H1 (cell line): ENCODE results near the gene WDR7. TPM values are rescaled to one million over a fixed set of nuclear protein-coding genes. Genes with fewer than 3 reads are reported as not detected.

Experiments
- CTCF ChIA-PET: fragments of 300-600 bp; sonication (Branson Sonifier 250); formaldehyde crosslinking; loops from one replicate; lab custom pipeline; 2021; ENCODE audit not compliant: partially characterized antibody; lab: Charles Lee
- POLR2A ChIA-PET: fragments of 300-600 bp; sonication (Branson Sonifier 250); formaldehyde crosslinking; loops from one replicate; lab custom pipeline; 2021; ENCODE audit warnings: inconsistent platforms; ENCODE audit not compliant: partially characterized antibody; lab: Charles Lee
- DNase-seq, 2 experiments: peaks; one replicate each; pipeline versions ENCODE4 v3.0.0 to v3.0.0-alpha.2; 2010 to 2022; ENCODE audit warnings: low spot score in 2 of 2, low read depth in 1 of 2, mixed read lengths in 1 of 2
- FAIRE-seq: peaks from 2 replicates; lab custom pipeline; 2011; peaks lifted over from hg19 to GRCh38; lab: Jason Lieb, UNC
- H2AFZ ChIP-seq: 2 replicates; pipeline ENCODE4 v1.8.1; 2012; ENCODE audit warnings: low read length, inconsistent platforms
- H2AK5ac ChIP-seq: 2 replicates; pipeline ENCODE4 v1.6.1; 2013; ENCODE audit warnings: low read depth, low read length
- H2BK120ac ChIP-seq: replicated peaks from 2 replicates; pipeline ENCODE3; 2013; ENCODE audit warnings: low read depth, low read length, inconsistent platforms
- H2BK12ac ChIP-seq: 2 replicates; pipeline ENCODE4 v1.6.1; 2013; ENCODE audit warnings: low read depth, low read length
- H2BK15ac ChIP-seq: 2 replicates; pipeline ENCODE4 v1.6.1; 2013; ENCODE audit warnings: low read length
- H2BK20ac ChIP-seq: 2 replicates; pipeline ENCODE4 v1.6.1; 2013; ENCODE audit warnings: low read length
- H2BK5ac ChIP-seq: 2 replicates; pipeline ENCODE4 v1.6.1; 2013; ENCODE audit warnings: low read depth, low read length
- H3K14ac ChIP-seq: 2 replicates; pipeline ENCODE4 v1.6.1; 2013; ENCODE audit warnings: inconsistent platforms; ENCODE audit not compliant: insufficient read length
- H3K18ac ChIP-seq: 2 replicates; pipeline ENCODE4 v1.6.1; 2013; ENCODE audit warnings: low read length; ENCODE audit errors: extremely low read depth
- H3K23ac ChIP-seq: 2 replicates; pipeline ENCODE4 v1.6.1; 2013; ENCODE audit warnings: inconsistent platforms; ENCODE audit not compliant: insufficient read length
- H3K23me2 ChIP-seq: 2 replicates; pipeline ENCODE4 v1.6.1; 2013; ENCODE audit warnings: low read depth, low read length
- H3K27ac ChIP-seq: 2 replicates; pipeline ENCODE4 v1.6.1; 2011; ENCODE audit warnings: low read depth, low read length, inconsistent platforms
- H3K27me3 ChIP-seq, 4 experiments: replicated peaks in 1 of 4; 1 replicate in 1 of 4; 2 replicates in 3 of 4; pipeline versions ENCODE4 v1.6.1 to v1.8.1; 2011 to 2013; ENCODE audit warnings: low read length in 3 of 4, mild to moderate bottlenecking in 3 of 4, inconsistent platforms in 2 of 4, mixed read lengths in 2 of 4, moderate library complexity in 1 of 4; ENCODE audit not compliant: control insufficient read depth in 3 of 4, insufficient read depth in 3 of 4; ENCODE audit errors: extremely low read depth in 1 of 4
- H3K36me3 ChIP-seq, 4 experiments: 2 replicates each; pipeline versions ENCODE4 v1.6.1 to v1.8.1; 2011 to 2013; ENCODE audit warnings: mild to moderate bottlenecking in 4 of 4, low read length in 3 of 4, moderate library complexity in 2 of 4, control low read depth in 1 of 4, inconsistent platforms in 1 of 4; ENCODE audit not compliant: insufficient read depth in 4 of 4, control insufficient read depth in 2 of 4
- H3K4ac ChIP-seq: replicated peaks from 2 replicates; pipeline ENCODE3; 2013; ENCODE audit warnings: low read length, low read depth, mixed read lengths, inconsistent platforms; ENCODE audit not compliant: insufficient read length
- H3K4me1 ChIP-seq, 4 experiments: replicated peaks in 1 of 4; 1 replicate in 1 of 4; 2 replicates in 3 of 4; pipeline versions ENCODE4 v1.6.1 to v1.8.1; 2011 to 2013; ENCODE audit warnings: low read length in 3 of 4, inconsistent platforms in 2 of 4, mixed read lengths in 1 of 4; ENCODE audit not compliant: insufficient read depth in 4 of 4, control insufficient read depth in 3 of 4
- H3K4me2 ChIP-seq, 2 experiments: 2 replicates each; pipeline versions ENCODE4 v1.6.1 to v1.8.1; 2011 to 2013; ENCODE audit warnings: low read depth in 2 of 2, low read length in 2 of 2, control low read depth in 1 of 2, inconsistent platforms in 1 of 2, mild to moderate bottlenecking in 1 of 2; ENCODE audit not compliant: insufficient read depth in 1 of 2
- H3K4me3 ChIP-seq, 4 experiments: fragments of 200-600, 300-600 bp in 1 of 4; sonication (generic), shearing (Covaris generic), sonication (Bioruptor Twin) in 1 of 4; 2 replicates each; pipeline versions ENCODE4 v1.5.1 to v1.8.1; 2011 to 2016; ENCODE audit warnings: low read length in 4 of 4, low read depth in 3 of 4, control low read depth in 2 of 4, inconsistent platforms in 2 of 4, mild to moderate bottlenecking in 2 of 4, mixed read lengths in 1 of 4, moderate library complexity in 1 of 4; ENCODE audit not compliant: insufficient read depth in 2 of 4; ENCODE audit errors: extremely low read depth in 1 of 4
- H3K56ac ChIP-seq: replicated peaks from 2 replicates; pipeline ENCODE3; 2013; ENCODE audit warnings: low read depth, mild to moderate bottlenecking, mixed read lengths, low read length, inconsistent platforms; ENCODE audit not compliant: insufficient read length
- H3K79me1 ChIP-seq: 2 replicates; pipeline ENCODE4 v1.6.1; 2013; ENCODE audit warnings: low read depth, low read length, control low read depth
- H3K79me2 ChIP-seq, 2 experiments: 2 replicates each; pipeline versions ENCODE4 v1.6.1 to v1.8.1; 2012 to 2013; ENCODE audit warnings: low read length in 2 of 2, mild to moderate bottlenecking in 2 of 2, inconsistent platforms in 1 of 2; ENCODE audit not compliant: insufficient read depth in 2 of 2, control insufficient read depth in 1 of 2
- H3K9ac ChIP-seq, 4 experiments: replicated peaks in 1 of 4; 1 replicate in 1 of 4; 2 replicates in 3 of 4; pipeline versions ENCODE4 v1.6.1 to v1.8.1; 2011 to 2013; ENCODE audit warnings: low read depth in 3 of 4, low read length in 3 of 4, control low read depth in 2 of 4, mild to moderate bottlenecking in 2 of 4, moderate library complexity in 2 of 4, inconsistent platforms in 1 of 4; ENCODE audit errors: extremely low read depth in 1 of 4
- H3K9me3 ChIP-seq, 2 experiments: 2 replicates each; pipeline versions ENCODE4 v1.6.1 to v1.8.1; 2012 to 2013; ENCODE audit warnings: mild to moderate bottlenecking in 2 of 2, moderate library complexity in 2 of 2, control low read depth in 1 of 2, inconsistent platforms in 1 of 2, low read depth in 1 of 2, low read length in 1 of 2, mixed read lengths in 1 of 2; ENCODE audit not compliant: insufficient read depth in 2 of 2
- H4K20me1 ChIP-seq, 2 experiments: replicated peaks in 1 of 2; 2 replicates each; pipeline versions ENCODE3 to v1.8.1; 2011 to 2013; ENCODE audit warnings: inconsistent platforms in 2 of 2, low read length in 2 of 2, mild to moderate bottlenecking in 1 of 2; ENCODE audit not compliant: insufficient read depth in 2 of 2, control insufficient read depth in 1 of 2
- H4K5ac ChIP-seq: 2 replicates; pipeline ENCODE4 v1.6.1; 2013; ENCODE audit warnings: low read length, low read depth, mixed read lengths, inconsistent platforms; ENCODE audit not compliant: insufficient read length
- H4K8ac ChIP-seq: 2 replicates; pipeline ENCODE4 v1.8.0; 2013; ENCODE audit warnings: mild to moderate bottlenecking, moderate library complexity, low read length, inconsistent platforms; ENCODE audit not compliant: insufficient read depth; ENCODE audit errors: extremely low read depth
- H4K91ac ChIP-seq: replicated peaks from 2 replicates; pipeline ENCODE3; 2013; ENCODE audit warnings: low read length, mixed read lengths, inconsistent platforms; ENCODE audit not compliant: insufficient read length
- BRCA1 ChIP-seq: IDR thresholded peaks from 2 replicates; pipeline ENCODE4 v1.6.1; 2012; ENCODE audit warnings: low read depth, low read length, improper control_type of control experiment
- CBX8 ChIP-seq: fragments of 300-800, 300-1000 bp; sonication (generic); IDR thresholded peaks from 2 replicates; pipeline ENCODE4 v1.7.1; 2016; ENCODE audit warnings: low read depth, low read length, borderline replicate concordance
- CHD1 ChIP-seq: IDR thresholded peaks from 2 replicates; pipeline ENCODE4 v1.6.1; 2012; ENCODE audit warnings: low read depth, low read length, improper control_type of control experiment
- CHD2 ChIP-seq: IDR thresholded peaks from 2 replicates; pipeline ENCODE4 v1.6.1; 2012; ENCODE audit warnings: low read length, improper control_type of control experiment
- CREB1 ChIP-seq: IDR thresholded peaks from 2 replicates; pipeline ENCODE4 v1.6.1; 2012; ENCODE audit warnings: inconsistent platforms
- EZH2 ChIP-seq: fragments of 200-600 bp; sonication (generic); IDR thresholded peaks from 2 replicates; pipeline ENCODE4 v1.7.1; 2012; ENCODE audit warnings: low read depth, mild to moderate bottlenecking, moderate library complexity, low read length, inconsistent platforms; ENCODE audit not compliant: severe bottlenecking
- HDAC2 ChIP-seq, 2 experiments: fragments of 300-600 bp in 1 of 2; sonication (generic) in 1 of 2; IDR thresholded peaks; 2 replicates each; pipeline ENCODE4 v1.6.1; 2011 to 2012; ENCODE audit warnings: low read depth in 2 of 2, low read length in 2 of 2, mild to moderate bottlenecking in 2 of 2, moderate library complexity in 2 of 2, borderline replicate concordance in 1 of 2, inconsistent platforms in 1 of 2
- HDAC6 ChIP-seq: IDR thresholded peaks from one replicate; pipeline ENCODE4 v1.7.1; 2012; ENCODE audit warnings: low read depth, mild to moderate bottlenecking, inconsistent platforms, low read length, moderate library complexity
- MAFK ChIP-seq: IDR thresholded peaks from 2 replicates; pipeline ENCODE4 v1.6.1; 2012; ENCODE audit warnings: low read depth, mild to moderate bottlenecking, improper control_type of control experiment, low read length
- POLR2A ChIP-seq, 2 experiments: IDR thresholded peaks; 1 replicate in 1 of 2; 2 replicates in 1 of 2; pipeline ENCODE4 v1.6.1; 2011; ENCODE audit warnings: low read depth in 2 of 2, low read length in 2 of 2, mild to moderate bottlenecking in 2 of 2; ENCODE audit errors: control extremely low read depth in 1 of 2
- POLR2AphosphoS5 ChIP-seq: IDR thresholded peaks from 2 replicates; pipeline ENCODE4 v1.6.1; 2011; ENCODE audit warnings: low read depth, low read length
- SP1 ChIP-seq: IDR thresholded peaks from 2 replicates; pipeline ENCODE4 v1.6.1; 2011; ENCODE audit warnings: low read depth, low read length
- SRF ChIP-seq: IDR thresholded peaks from 2 replicates; pipeline ENCODE4 v1.6.1; 2011; ENCODE audit warnings: mild to moderate bottlenecking, low read depth, low read length, moderate library complexity
- ZNF274 ChIP-seq: IDR thresholded peaks from 2 replicates; pipeline ENCODE4 v1.7.0; 2012; ENCODE audit warnings: low read length, borderline replicate concordance; ENCODE audit errors: extremely low read depth
- WGBS, 2 experiments: shearing (Covaris generic) in 1 of 2; methylation state at CpG; one replicate each; pipeline versions ENCODE4 v1.1.6 to v1.1.7; 2013 to 2015; ENCODE audit warnings: low lambda C conversion rate in 2 of 2, mixed read lengths in 2 of 2, inconsistent platforms in 1 of 2, low coverage in 1 of 2, missing lambda C conversion rate in 1 of 2; ENCODE audit not compliant: insufficient replicate concordance in 2 of 2, insufficient coverage in 1 of 2, insufficient read length in 1 of 2; ENCODE audit errors: extremely low coverage in 1 of 2, missing lambda C conversion rate in 1 of 2; 5-methylcytosine and 5-hydroxymethylcytosine counted together
- polyA plus RNA-seq, 7 experiments: library from polyadenylated mRNA; depleted of rRNA in 3 of 7; stranded (reverse) in 5 of 7; unstranded in 2 of 7; fragments of >200 nt in 5 of 7; fragments of 200-250 nt in 2 of 7; gene quantifications; 1 replicate in 5 of 7; 2 replicates in 1 of 7; 4 replicates in 1 of 7; pipeline versions ENCODE4 v1.2.1 to v1.2.3, GENCODE V29; 2011 to 2013; ENCODE audit warnings: missing spikeins in 2 of 7, mixed read lengths in 2 of 7
- total RNA-seq: library from RNA; stranded (reverse); fragmentation: NEBNext Ultra II Directional; extraction: Animal tissue kit (Norgen Biotek cat#: 25700); gene quantifications from 2 replicates; pipeline ENCODE4 v1.2.1, GENCODE V29; 2021
- TF ChIP-seq, protein P1 (sequence below): IDR thresholded peaks from 2 replicates; pipeline ENCODE4 v1.6.1; 2011; ENCODE audit warnings: low read length, improper control_type of control experiment

The WDR7 gene
- total and polyA plus RNA-seq, 2 of the 8 experiments (the other 6 are each of a cell fraction or from before 2014, with no cell fraction given): 5.5 to 15.2 TPM

GRCh38 chr18:57080479-57080878 is 429.3 kb downstream of the WDR7 start:
- H3K79me2 ChIP-seq: no peaks in the 10 kb centered on the region
- H2BK5ac ChIP-seq: no peak overlapping the region
- ChIA-PET POLR2A (no interaction called here), CTCF (interaction anchor here (1.1 kb wide), 1 partner anchor 17 kb away, joined by 3 read pairs; no protein-coding TSS in a partner anchor)
- H3K27me3 ChIP-seq: no peaks in the 10 kb centered on the region
- no peak overlapping the region for H3K4me3 ChIP-seq
- no peak overlapping the region for H3K23ac ChIP-seq
- H2AK5ac ChIP-seq: no peak overlapping the region
- H3K4me2 ChIP-seq: no peak overlapping the region
- H3K9me3 ChIP-seq: no peaks in the 10 kb centered on the region
- no peaks in the 10 kb centered on the region for H3K23me2 ChIP-seq
- H2BK15ac ChIP-seq: no peak overlapping the region
- H3K9ac ChIP-seq: no peak overlapping the region
- FAIRE-seq: no peak
- H4K5ac ChIP-seq: no peak overlapping the region
- H2BK120ac ChIP-seq: no peak overlapping the region
- H2BK12ac ChIP-seq: no peak overlapping the region
- H3K56ac ChIP-seq: no peak overlapping the region
- H4K20me1 ChIP-seq: no peaks in the 10 kb centered on the region
- no peak overlapping the region for H3K4ac ChIP-seq
- H3K36me3 ChIP-seq: no peaks in the 10 kb centered on the region
- H3K14ac ChIP-seq: no peak overlapping the region
- H3K27ac ChIP-seq: no peak overlapping the region
- H3K18ac ChIP-seq: no peak overlapping the region
- no peak overlapping the region for H4K91ac ChIP-seq
- H2BK20ac ChIP-seq: no peak overlapping the region
- H2AFZ ChIP-seq: no peak overlapping the region
- H3K79me1 ChIP-seq: no peaks in the 10 kb centered on the region
- H3K4me1 ChIP-seq: peaks cover 3 to 11% (median 6%) of the 10 kb centered on the region in 4 experiments; a peak in 5 of 7 replicates
- H4K8ac ChIP-seq: no peak overlapping the region
- DNase-seq: no peak
- WGBS, 2 experiments: 95% methylated on average over 3 of the region's 3 CpGs; no CpG with 5 or more reads in 1 of the 2 experiments
- TF ChIP-seq ZNF274 (no peak), BRCA1 (no peak), POLR2A (IDR thresholded peaks at IDR 0.05; ENCODE audit: control extremely low read depth in 1 of 2, low read depth in 2 of 2, low read length in 2 of 2) (no peak), POLR2AphosphoS5 (no peak), EZH2 (no peak), HDAC2 (IDR thresholded peaks at IDR 0.05; ENCODE audit: borderline replicate concordance in 1 of 2, low read depth in 2 of 2, low read length in 2 of 2) (no peak), CREB1 (no peak), SP1 (no peak), CHD1 (no peak), SRF (no peak), CHD2 (no peak), CBX8 (no peak), MAFK (no peak), HDAC6 (no peak)
- TF ChIP-seq, protein P1, sequence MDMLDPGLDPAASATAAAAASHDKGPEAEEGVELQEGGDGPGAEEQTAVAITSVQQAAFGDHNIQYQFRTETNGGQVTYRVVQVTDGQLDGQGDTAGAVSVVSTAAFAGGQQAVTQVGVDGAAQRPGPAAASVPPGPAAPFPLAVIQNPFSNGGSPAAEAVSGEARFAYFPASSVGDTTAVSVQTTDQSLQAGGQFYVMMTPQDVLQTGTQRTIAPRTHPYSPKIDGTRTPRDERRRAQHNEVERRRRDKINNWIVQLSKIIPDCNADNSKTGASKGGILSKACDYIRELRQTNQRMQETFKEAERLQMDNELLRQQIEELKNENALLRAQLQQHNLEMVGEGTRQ: no peak
